HS-27A (cell line): Measurements from ENCODE around the gene LUZP2.

Experiments
- DNase-seq: peaks from one replicate; pipeline ENCODE4 v3.0.0-alpha.2; 2012; ENCODE audit warnings: low read depth, missing footprints

Gene LUZP2

DNA sequence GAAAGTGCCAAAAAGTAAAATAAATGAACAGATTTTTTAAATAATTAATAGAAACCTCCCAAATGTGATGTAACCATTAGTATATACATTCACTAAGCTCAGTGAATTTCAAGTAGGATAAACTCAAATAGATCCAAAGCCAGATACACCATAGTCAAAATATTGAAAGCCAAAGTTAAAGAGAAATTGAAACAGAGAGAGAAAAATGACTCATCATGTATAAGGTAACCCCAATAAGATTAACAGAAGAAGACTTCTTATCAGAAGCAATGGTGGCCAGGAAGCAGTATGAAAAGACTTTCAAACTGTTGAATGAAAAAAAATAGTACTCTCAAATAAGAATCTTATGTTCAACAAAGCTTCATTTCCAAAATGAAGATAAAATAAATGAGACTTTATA, 70.5 kb downstream of the LUZP2 start:
- DNase-seq: no peak

GRCh38 chr11:24572376-24572775, 75.5 kb downstream of the LUZP2 start:
- no peak for DNase-seq

- DNase-seq: no peak
Measured at GRCh38 chr11:24574461-24574860, 77.6 kb downstream of the LUZP2 start.

DNA sequence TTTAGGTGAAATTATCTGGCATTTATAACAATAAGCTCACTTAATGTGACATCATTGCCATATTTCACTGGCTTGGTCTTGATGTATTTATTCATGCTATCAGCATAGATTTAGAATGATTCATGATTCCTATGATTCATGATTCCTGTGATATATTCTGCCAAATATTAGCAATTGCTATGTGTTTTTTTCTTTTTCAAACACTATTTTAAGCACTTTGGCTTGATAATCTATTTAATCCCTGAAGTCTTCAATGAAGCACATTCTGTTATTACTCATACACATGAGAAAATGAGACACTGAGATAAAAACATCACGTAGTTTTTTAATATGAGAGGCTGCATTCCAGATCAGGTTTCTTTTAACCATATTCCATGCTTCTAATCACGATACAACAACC, 78.5 kb downstream of the LUZP2 start:
- DNase-seq: peak; percentile 85

- DNase-seq: no peak
Measured at GRCh38 chr11:24585192-24585591, 88.3 kb downstream of the LUZP2 start.

- no peak for DNase-seq
Measured at GRCh38 chr11:24587635-24588034, 90.8 kb downstream of the LUZP2 start.

DNA sequence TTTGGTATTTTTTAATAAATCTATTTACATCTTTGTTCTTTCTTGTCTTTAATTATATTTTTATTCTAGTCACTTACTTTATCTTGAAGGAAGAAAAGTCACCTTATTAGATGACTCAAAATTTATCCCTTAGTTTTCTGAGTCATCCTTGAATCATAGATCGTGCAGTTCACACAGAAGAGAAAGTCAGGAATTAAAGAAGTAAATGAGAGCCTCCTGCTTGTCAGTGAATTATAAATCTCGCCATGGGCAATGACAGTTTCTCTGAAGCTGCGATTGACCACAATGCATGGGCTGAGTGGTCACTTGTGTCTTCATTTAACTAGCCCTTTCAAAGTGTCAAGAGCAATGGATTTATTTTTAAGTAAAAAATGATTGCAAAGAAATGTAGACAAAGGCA, 91.2 kb downstream of the LUZP2 start:
- peak; percentile 61 for DNase-seq

GRCh38 chr11:24589064-24589463, 92.2 kb downstream of the LUZP2 start:
- DNase-seq: no peak

DNA sequence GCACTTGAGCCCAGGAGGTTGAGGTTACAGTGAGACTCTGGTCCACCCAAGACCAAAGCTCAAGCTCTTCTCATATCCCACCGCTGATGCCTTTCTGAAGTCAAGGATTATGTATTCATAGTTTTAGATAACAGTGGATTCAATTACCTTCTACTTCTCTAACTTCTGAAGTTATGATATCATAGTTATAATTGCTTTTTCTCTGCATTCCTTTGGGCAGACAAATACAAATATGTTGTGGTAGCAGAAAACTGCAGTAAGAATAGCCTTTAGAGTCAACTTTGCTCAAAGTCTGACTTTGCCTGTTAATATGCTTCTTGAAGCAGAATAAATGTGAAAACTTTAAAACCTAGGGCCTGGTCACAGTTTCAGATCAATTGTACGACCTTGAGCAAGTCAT, 94.4 kb downstream of the LUZP2 start:
- no peak for DNase-seq

DNA sequence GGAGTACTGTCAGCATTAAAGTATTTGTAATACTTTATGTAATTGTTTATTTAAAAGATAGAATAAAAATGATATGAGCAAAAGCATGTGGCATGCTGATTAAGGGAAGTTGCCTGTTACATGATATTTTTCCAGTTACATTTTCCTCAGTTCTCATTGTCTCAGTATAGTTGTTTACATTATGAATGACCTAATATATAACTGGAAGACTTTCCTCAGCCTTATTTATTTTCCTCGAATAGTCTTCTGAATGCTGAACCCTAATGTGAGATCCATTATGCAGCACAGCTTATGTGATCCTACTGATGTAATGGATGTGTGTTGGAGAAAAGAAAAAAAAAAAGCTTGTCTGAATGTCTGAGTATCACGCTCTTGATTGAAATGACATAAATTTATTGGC, 95.5 kb downstream of the LUZP2 start:
- DNase-seq: no peak

GRCh38 chr11:24593332-24593731, 96.5 kb downstream of the LUZP2 start:
- no peak for DNase-seq

- DNase-seq: no peak
Measured at GRCh38 chr11:24594401-24594800, 97.5 kb downstream of the LUZP2 start.

GRCh38 chr11:24598641-24599040, 101.8 kb downstream of the LUZP2 start:
- no peak for DNase-seq

DNA sequence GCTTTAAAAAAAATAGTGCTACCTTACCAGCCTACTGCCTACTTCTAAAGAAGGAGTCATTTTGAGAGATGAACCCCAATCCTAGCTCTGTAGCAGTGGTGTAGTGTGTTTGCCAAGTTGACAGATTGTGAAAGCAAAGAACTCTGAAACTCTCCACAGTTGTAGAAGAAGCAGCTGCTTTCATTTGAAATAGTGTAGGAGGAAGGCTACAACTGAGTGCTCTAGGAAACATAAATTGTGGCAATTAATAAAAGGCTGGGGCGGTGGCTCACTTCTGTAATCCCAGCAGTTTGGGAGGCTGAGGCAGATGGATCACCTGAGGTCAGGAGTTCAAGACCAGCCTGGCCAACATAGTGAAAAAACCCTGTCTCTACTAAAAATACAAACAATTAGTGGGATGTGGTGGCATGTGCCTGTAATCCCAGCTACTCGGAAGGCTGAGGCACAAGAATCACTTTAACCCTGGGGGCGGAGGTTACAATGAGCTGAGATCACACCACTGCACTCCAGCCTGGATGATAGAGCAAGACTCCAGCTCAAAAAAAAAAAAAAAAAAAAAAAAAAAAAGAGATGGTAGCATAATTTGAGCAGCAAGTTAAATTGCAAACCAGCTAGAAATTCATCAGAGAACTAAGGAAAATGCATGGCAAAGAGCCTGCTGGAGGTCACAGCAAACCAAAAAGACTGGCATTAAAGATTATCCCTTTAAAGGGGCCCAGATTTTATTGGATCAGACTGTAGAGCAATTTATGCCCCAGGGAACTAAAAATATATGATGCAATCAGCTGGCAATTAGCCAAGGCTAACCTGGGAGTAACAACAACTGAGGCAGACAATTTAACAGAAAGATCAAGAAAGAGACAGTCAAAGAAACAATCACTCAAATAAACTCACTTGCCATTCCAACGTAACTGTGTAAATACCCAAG, 112.6 kb downstream of the LUZP2 start:
- DNase-seq: no peak

GRCh38 chr11:24615451-24616160, 118.8 kb downstream of the LUZP2 start:
- no peak for DNase-seq

GRCh38 chr11:24617856-24618255, 121.0 kb downstream of the LUZP2 start:
- no peak for DNase-seq

DNA sequence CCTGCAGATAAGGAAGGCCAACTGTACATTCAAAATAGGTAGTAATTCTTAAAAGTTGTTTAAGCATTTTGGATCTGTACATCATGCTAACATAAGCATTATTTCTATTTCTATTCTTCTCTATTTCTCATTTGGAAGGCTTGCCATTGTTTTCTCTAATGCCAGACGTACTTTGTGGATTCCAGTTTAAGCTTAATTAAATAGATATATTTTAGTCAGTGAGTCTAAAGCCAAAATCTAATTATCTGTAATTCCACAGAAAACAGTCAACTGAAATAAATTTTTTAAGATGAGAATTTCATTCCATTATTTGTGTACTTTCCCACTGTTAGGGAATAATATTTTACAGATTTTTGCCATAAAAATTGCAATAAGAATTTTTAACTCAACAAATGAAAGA, 123.0 kb downstream of the LUZP2 start:
- DNase-seq: no peak

DNA sequence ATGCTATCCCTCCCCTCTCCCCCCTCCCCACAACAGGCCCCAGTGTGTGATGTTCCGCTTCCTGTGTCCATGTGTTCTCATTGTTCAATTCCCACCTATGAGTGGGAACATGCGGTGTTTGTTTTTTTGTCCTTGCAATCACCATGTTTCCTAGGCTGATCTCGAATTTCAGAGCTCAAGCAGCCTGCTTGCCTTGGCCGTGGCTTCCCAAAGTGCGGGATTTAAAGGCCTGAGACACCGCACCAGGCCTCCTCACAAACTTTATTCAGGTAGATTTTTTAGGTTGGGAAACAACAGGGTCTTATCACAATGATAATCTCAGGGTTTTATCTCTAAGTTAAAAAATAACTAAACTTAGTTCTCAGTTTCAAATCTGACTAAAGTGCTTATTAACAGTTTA, 125.4 kb downstream of the LUZP2 start:
- no peak for DNase-seq

DNA sequence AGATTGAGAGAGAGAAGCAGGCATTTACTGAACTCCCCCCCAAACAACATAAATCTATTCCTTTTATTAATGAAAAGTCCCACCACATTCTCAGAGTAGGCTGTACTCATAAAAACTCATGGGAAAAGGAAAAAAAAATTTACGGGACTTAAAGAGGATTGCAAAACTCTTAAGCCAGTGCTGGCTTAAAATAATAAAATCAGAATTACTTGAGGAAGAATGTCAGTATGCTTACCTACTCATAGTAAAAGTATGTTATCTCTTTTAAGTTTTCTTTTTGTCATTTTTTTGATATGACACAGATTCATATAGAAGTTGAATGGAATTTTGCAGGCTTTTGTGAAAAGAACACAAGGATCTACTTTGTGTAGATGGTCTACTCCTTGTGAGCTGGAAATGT, 126.3 kb downstream of the LUZP2 start:
- DNase-seq: peak; percentile 47

DNA sequence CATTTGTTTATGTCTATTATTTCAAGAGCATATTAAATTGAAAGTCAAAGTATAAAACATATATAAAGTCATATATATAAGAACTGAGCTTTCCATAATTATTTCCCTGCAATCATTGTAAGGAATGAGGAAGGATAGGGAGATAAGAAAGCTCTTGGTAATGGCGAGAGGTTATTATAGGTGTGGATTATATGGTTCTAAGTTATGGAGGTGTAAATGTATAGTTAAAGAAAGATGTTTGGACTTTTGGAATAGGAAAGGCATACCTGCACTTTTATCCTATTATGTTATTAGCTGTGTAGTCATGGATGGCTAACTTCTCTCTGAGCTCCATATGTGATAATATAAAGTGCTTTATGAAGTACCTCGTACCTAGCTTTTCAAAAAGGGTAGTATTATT, 127.6 kb downstream of the LUZP2 start:
- DNase-seq: no peak

GRCh38 chr11:24625975-24626374, 129.1 kb downstream of the LUZP2 start:
- no peak for DNase-seq

- no peak for DNase-seq
Measured at GRCh38 chr11:24628224-24628776, 131.4 kb downstream of the LUZP2 start.

GRCh38 chr11:24634606-24635160, 137.8 kb downstream of the LUZP2 start:
- DNase-seq: no peak
